WI38 (cell line): ENCODE data around the gene BRD2.

Experiments used
- H3K4me3 ChIP-seq: 2 replicates; pipeline ENCODE4 v1.5.1; 2011; ENCODE audit warnings: low read depth, mild to moderate bottlenecking, control low read depth, low read length
- TF ChIP-seq, protein P1 (sequence below): IDR thresholded peaks from 2 replicates; pipeline ENCODE4 v1.5.1; 2012; ENCODE audit warnings: low read depth, mild to moderate bottlenecking, control low read depth, low read length

The BRD2 gene

DNA sequence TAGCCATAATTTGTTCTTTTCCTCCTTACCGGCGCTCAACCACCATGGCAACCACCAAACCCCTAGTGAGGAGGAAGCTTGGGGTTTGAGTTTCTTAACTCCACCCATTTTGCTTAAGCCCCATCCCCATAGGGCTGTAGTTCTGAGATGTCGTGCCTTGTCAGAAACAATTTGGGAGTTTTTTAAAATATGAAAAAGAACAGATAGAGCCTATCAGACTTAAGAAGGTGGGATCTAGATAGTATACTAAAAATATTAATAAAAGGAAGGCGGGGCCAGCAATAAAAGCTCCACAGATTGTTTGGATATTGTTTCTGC lies 5.6 kb downstream of the BRD2 start:
- peak overlapping the region; percentile 64 for H3K4me3 ChIP-seq
- TF ChIP-seq, protein P1, sequence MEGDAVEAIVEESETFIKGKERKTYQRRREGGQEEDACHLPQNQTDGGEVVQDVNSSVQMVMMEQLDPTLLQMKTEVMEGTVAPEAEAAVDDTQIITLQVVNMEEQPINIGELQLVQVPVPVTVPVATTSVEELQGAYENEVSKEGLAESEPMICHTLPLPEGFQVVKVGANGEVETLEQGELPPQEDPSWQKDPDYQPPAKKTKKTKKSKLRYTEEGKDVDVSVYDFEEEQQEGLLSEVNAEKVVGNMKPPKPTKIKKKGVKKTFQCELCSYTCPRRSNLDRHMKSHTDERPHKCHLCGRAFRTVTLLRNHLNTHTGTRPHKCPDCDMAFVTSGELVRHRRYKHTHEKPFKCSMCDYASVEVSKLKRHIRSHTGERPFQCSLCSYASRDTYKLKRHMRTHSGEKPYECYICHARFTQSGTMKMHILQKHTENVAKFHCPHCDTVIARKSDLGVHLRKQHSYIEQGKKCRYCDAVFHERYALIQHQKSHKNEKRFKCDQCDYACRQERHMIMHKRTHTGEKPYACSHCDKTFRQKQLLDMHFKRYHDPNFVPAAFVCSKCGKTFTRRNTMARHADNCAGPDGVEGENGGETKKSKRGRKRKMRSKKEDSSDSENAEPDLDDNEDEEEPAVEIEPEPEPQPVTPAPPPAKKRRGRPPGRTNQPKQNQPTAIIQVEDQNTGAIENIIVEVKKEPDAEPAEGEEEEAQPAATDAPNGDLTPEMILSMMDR, result no peak

DNA sequence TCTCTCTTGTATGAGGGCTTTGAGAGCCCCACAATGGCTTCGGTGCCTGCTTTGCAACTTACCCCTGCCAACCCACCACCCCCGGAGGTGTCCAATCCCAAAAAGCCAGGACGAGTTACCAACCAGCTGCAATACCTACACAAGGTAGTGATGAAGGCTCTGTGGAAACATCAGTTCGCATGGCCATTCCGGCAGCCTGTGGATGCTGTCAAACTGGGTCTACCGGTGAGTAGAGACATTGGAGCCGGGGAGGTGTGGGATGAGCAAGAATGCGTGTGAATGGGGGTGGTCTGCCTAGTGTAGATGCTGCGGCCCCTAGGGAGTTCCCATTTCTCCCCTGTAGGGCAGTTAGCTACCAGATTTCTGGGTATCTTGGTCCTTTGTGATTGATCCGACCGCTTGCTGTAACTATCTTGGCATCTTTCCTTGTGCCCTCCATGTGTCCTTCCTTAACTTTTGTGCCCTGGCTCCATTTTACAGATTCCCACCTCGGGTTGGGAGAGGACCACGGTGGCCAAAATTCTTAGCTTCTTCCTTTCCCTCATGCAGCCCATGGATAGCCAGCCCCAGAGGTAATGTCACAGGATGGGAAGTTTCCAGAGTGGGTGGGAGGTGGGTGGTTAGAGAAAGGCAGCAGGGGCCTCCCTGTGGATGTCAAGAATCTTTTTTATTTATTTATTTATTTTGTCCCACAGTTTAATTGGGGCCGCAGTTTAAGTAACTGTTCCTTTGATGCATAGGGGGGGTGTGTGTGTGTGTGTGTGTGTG lies 6.3 kb downstream of the BRD2 start:
- H3K4me3 ChIP-seq, result peak overlapping the region; percentile 64
- TF ChIP-seq, protein P1, result no peak

DNA sequence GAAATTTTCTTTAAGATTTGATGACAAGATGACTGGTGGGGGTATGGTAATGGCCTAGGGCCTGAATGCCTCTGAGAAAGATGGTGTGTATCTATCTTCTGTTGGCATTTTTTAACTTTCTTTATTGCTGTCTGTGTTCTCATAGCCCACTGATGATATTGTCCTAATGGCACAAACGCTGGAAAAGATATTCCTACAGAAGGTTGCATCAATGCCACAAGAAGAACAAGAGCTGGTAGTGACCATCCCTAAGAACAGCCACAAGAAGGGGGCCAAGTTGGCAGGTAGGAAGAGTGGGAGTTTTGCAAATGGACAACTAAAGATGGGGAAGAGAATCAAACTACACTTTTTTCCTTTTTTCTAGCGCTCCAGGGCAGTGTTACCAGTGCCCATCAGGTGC lies 7.5 kb downstream of the BRD2 start:
- TF ChIP-seq, protein P1, result no peak
- peak overlapping the region; percentile 64 for H3K4me3 ChIP-seq

DNA sequence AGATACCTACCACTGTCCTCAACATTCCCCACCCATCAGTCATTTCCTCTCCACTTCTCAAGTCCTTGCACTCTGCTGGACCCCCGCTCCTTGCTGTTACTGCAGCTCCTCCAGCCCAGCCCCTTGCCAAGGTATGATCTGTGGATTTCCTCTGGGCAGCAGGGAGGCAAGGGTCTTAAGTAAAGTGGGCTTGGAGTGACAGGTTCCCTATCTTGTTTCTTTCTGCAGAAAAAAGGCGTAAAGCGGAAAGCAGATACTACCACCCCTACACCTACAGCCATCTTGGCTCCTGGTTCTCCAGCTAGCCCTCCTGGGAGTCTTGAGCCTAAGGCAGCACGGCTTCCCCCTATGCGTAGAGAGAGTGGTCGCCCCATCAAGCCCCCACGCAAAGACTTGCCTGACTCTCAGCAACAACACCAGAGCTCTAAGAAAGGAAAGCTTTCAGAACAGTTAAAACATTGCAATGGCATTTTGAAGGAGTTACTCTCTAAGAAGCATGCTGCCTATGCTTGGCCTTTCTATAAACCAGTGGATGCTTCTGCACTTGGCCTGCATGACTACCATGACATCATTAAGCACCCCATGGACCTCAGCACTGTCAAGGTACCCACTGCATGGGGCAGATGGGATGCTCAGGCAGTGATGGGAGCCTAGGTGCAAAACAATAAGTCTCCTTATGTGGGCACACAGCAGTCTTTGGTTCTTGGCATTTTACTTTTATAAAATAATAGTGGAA lies 8.1 kb downstream of the BRD2 start:
- no peak overlapping the region; the same call in 1 of the 2 replicates for H3K4me3 ChIP-seq
- TF ChIP-seq, protein P1, result no peak

DNA sequence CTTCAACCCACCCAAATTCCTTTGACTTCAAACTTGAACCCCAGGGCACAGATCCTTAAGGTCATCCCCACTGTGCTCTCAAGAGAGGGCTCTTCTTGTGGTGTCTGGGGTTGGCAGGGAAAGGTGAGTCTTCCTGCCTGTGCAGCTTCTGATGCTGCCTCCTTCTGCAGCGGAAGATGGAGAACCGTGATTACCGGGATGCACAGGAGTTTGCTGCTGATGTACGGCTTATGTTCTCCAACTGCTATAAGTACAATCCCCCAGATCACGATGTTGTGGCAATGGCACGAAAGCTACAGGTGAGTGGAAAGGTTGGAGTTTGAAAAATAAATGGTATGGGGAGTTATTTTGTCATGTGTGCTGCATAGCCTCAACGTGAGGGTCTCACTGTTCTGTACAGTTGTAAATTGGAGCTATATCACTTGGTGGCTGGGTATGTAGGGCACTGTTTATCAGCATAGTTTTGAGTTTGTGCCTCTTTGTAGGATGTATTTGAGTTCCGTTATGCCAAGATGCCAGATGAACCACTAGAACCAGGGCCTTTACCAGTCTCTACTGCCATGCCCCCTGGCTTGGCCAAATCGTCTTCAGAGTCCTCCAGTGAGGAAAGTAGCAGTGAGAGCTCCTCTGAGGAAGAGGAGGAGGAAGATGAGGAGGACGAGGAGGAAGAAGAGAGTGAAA lies 9.0 kb downstream of the BRD2 start:
- TF ChIP-seq, protein P1, result no peak
- no peak overlapping the region for H3K4me3 ChIP-seq

DNA sequence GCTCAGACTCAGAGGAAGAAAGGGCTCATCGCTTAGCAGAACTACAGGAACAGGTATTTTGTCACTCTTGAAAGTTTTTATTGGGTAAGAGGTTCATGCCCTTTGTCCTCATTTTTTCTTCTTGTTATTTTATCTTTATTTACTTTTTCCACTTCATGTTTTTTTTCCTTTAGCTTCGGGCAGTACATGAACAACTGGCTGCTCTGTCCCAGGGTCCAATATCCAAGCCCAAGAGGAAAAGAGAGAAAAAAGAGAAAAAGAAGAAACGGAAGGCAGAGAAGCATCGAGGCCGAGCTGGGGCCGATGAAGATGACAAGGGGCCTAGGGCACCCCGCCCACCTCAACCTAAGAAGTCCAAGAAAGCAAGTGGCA lies 9.5 kb downstream of the BRD2 start:
- TF ChIP-seq, protein P1, result no peak
- no peak overlapping the region for H3K4me3 ChIP-seq
